ENCODE results near the gene ARL4C. TPM values are rescaled to one million over a fixed set of nuclear protein-coding genes. Genes with fewer than 3 reads are reported as not detected.

The ARL4C gene
- total RNA-seq, 2 experiments from 2014 or later: 15.7 to 19.6 TPM

GRCh38 chr2:234491281-234491680 lies 5.6 kb downstream of the ARL4C start:
- no peak overlapping the region for H3K27ac ChIP-seq (ENCODE audit: low read depth, low read length, poor library complexity, severe bottlenecking)
- intact Hi-C loops (cut with micrococcal nuclease; ENCODE audit: unreplicated experiment): no loop called here

GRCh38 chr2:234490271-234491091 lies 6.4 kb downstream of the ARL4C start:
- Histone ChIP-seq H3K9me3 (ENCODE audit: low read length) (no peaks in the 10 kb centered on the region), H3K4me2 (ENCODE audit: low read length) (peak overlapping the region; percentile 69), H4K20me1 (ENCODE audit: insufficient read depth, low read length) (peaks cover 20% of the 10 kb centered on the region), H3K79me2 (ENCODE audit: insufficient read depth, low read depth, low read length) (peaks cover 51% of the 10 kb centered on the region), H3K36me3 (ENCODE audit: insufficient read depth, low read length) (peaks cover 13% of the 10 kb centered on the region; the same call in 1 of the 2 replicates), H3K27ac (ENCODE audit: low read depth, low read length, poor library complexity, severe bottlenecking) (peak overlapping the region; percentile 46), H3K4me1 (ENCODE audit: insufficient read depth, low read length, poor library complexity, severe bottlenecking) (peaks cover 73% of the 10 kb centered on the region), H2AFZ (ENCODE audit: low read length) (peak overlapping the region; percentile 21; the same call in 1 of the 2 replicates), H3K4me3 (ENCODE audit: low read depth, low read length, poor library complexity, severe bottlenecking) (peak overlapping the region; percentile 28), H3K9me2 (ENCODE audit: insufficient read depth, low read length) (no peaks in the 10 kb centered on the region)
- no TSS peak for BruUV-seq (replicated peaks)
- CTCF ChIA-PET (ENCODE audit: unreplicated experiment): no interaction called here
- peak; percentile 38 for DNase-seq (ENCODE audit: low spot score)
- POLR2A ChIA-PET: interaction anchor here (0.7 kb wide), 2 partner anchors 85 to 122 kb away, joined by 3 read pairs; no protein-coding TSS in a partner anchor
- intact Hi-C loops (cut with micrococcal nuclease; ENCODE audit: unreplicated experiment): no loop called here
- no peak for TF ChIP-seq EZH2phosphoT487 (IDR thresholded peaks at IDR 0.05; ENCODE audit: borderline replicate concordance, low read depth, low read length)
- TF ChIP-seq CTCF (conservative IDR thresholded peaks at IDR 0.05; ENCODE audit: low read length): no peak

More at GRCh38 chr2:234491281-234491680, 5.6 kb downstream of the ARL4C start:
- no TSS peak for BruUV-seq (replicated peaks)
- ChIA-PET CTCF (ENCODE audit: unreplicated experiment) (no interaction called here), POLR2A (interaction anchor here (0.7 kb wide), 1 partner anchor 123 kb away, joined by 3 read pairs; no protein-coding TSS in a partner anchor)
- Histone ChIP-seq H3K9me2 (ENCODE audit: insufficient read depth, low read length) (no peaks in the 10 kb centered on the region), H3K4me2 (ENCODE audit: low read length) (peak overlapping the region; percentile 69), H3K36me3 (ENCODE audit: insufficient read depth, low read length) (peaks cover 15% of the 10 kb centered on the region; the same call in 1 of the 2 replicates), H3K79me2 (ENCODE audit: insufficient read depth, low read depth, low read length) (peaks cover 59% of the 10 kb centered on the region), H2AFZ (ENCODE audit: low read length) (no peak overlapping the region), H4K20me1 (ENCODE audit: insufficient read depth, low read length) (peaks cover 21% of the 10 kb centered on the region), H3K9me3 (ENCODE audit: low read length) (no peaks in the 10 kb centered on the region), H3K4me1 (ENCODE audit: insufficient read depth, low read length, poor library complexity, severe bottlenecking) (peaks cover 65% of the 10 kb centered on the region), H3K4me3 (ENCODE audit: low read depth, low read length, poor library complexity, severe bottlenecking) (no peak overlapping the region)
- no peak for TF ChIP-seq CTCF (conservative IDR thresholded peaks at IDR 0.05; ENCODE audit: low read length)
- TF ChIP-seq EZH2phosphoT487 (IDR thresholded peaks at IDR 0.05; ENCODE audit: borderline replicate concordance, low read depth, low read length): no peak
- DNase-seq (ENCODE audit: low spot score): no peak
